Choroid plexus epithelial cell (primary cell): ENCODE measurements around the gene XPO6.

ENCODE experiments used
- DNase-seq: peaks from one replicate; pipeline ENCODE4 v3.0.0-alpha.2; 2010; ENCODE audit warnings: low read depth
- H3K4me3 ChIP-seq: 2 replicates; pipeline ENCODE4 v1.5.1; 2011; ENCODE audit warnings: low read depth, mild to moderate bottlenecking, control low read depth, low read length, moderate library complexity
- CTCF ChIP-seq: conservative IDR thresholded peaks from 2 replicates; pipeline ENCODE4 v1.5.1; 2011; ENCODE audit warnings: low read depth, mild to moderate bottlenecking, control low read depth, inconsistent platforms, low read length, moderate library complexity

Gene XPO6

GRCh38 chr16:28053461-28053860, 158.3 kb downstream of the XPO6 start:
- H3K4me3 ChIP-seq, result no peak overlapping the region
- TF ChIP-seq CTCF, result no peak
- DNase-seq, result no peak

GRCh38 chr16:28052274-28053128, 159.3 kb downstream of the XPO6 start:
- TF ChIP-seq CTCF, result no peak
- DNase-seq, result no peak
- no peak overlapping the region for H3K4me3 ChIP-seq

GRCh38 chr16:28051486-28051885, 160.3 kb downstream of the XPO6 start:
- H3K4me3 ChIP-seq, result no peak overlapping the region
- no peak for DNase-seq
- no peak for TF ChIP-seq CTCF
